B cell (primary cell): ENCODE measurements around the gene TVP23C. TPM values are rescaled to one million over a fixed set of nuclear protein-coding genes. Genes with fewer than 3 reads are reported as not detected.

Experiments used
- ATAC-seq: fragments of 200-7000 bp; cut with Tn5 transposase; one replicate; pipeline ENCODE4 v1.10.0; 2021; ENCODE audit warnings: low read depth, mild to moderate bottlenecking, moderate number of reproducible peaks, moderate library complexity
- CTCF ChIA-PET: fragments of 350-600 bp; sonication (Branson Sonifier 250); formaldehyde crosslinking; loops from one replicate; lab custom pipeline; 2021; ENCODE audit warnings: antibody characterized with exemption, inconsistent platforms; lab: Charles Lee
- POLR2A ChIA-PET: fragments of 350-600 bp; sonication (Branson Sonifier 250); formaldehyde crosslinking; loops from one replicate; lab custom pipeline; 2021; ENCODE audit warnings: antibody characterized with exemption; lab: Charles Lee
- DNase-seq: peaks from one replicate; pipeline ENCODE4 v3.0.0; 2013
- H2AFZ ChIP-seq: 2 replicates; pipeline ENCODE4 v1.6.1; 2012; ENCODE audit warnings: mild to moderate bottlenecking, low read depth, low read length; ENCODE audit not compliant: insufficient read depth, poor library complexity, severe bottlenecking
- H3K27ac ChIP-seq, 2 donors: 1 replicate in 1 of 2; 2 replicates in 1 of 2; pipeline ENCODE4 v1.5.1; 2012 to 2013; ENCODE audit warnings: low read length in 2 of 2, mild to moderate bottlenecking in 2 of 2, moderate library complexity in 1 of 2
- H3K27me3 ChIP-seq, 4 experiments: fragments of 200-600 bp in 1 of 4; sonication (generic) in 1 of 4; replicated peaks in 1 of 4; 1 replicate in 2 of 4; 2 replicates in 2 of 4; pipeline versions ENCODE4 v1.6.1 to v1.7.0; 2013 to 2016; ENCODE audit warnings: low read length in 3 of 4, mild to moderate bottlenecking in 2 of 4, mixed read lengths in 1 of 4, moderate library complexity in 1 of 4; ENCODE audit not compliant: insufficient read depth in 4 of 4, control insufficient read depth in 3 of 4; ENCODE audit errors: control extremely low read depth in 1 of 4
- H3K36me3 ChIP-seq, 2 experiments: replicated peaks in 1 of 2; 1 replicate in 1 of 2; 2 replicates in 1 of 2; pipeline versions ENCODE4 v1.6.1 to v1.7.1; 2013; ENCODE audit warnings: low read length in 1 of 2; ENCODE audit not compliant: insufficient read depth in 2 of 2, control insufficient read depth in 1 of 2; ENCODE audit errors: control extremely low read depth in 1 of 2, extremely low read depth in 1 of 2
- H3K4me1 ChIP-seq, 2 donors: fragments of 200-600 bp in 1 of 2; sonication (generic) in 1 of 2; 1 replicate in 1 of 2; 2 replicates in 1 of 2; pipeline versions ENCODE4 v1.5.1 to v1.6.1; 2013 to 2017; ENCODE audit warnings: low read length in 2 of 2; ENCODE audit not compliant: control insufficient read depth in 2 of 2, insufficient read depth in 2 of 2
- H3K4me2 ChIP-seq: replicated peaks from 2 replicates; pipeline ENCODE3; 2012; ENCODE audit warnings: mild to moderate bottlenecking, low read depth, low read length; ENCODE audit not compliant: poor library complexity, severe bottlenecking
- H3K4me3 ChIP-seq, 5 experiments: fragments of 200-600 bp in 1 of 5; sonication (generic) in 1 of 5; 1 replicate in 3 of 5; 2 replicates in 2 of 5; pipeline versions ENCODE4 v1.5.1 to v1.7.0; 2011 to 2016; ENCODE audit warnings: low read length in 4 of 5, mild to moderate bottlenecking in 4 of 5, low read depth in 2 of 5, control low read depth in 1 of 5, moderate library complexity in 1 of 5; ENCODE audit not compliant: insufficient read depth in 1 of 5; ENCODE audit errors: control extremely low read depth in 1 of 5, extremely low read depth in 1 of 5
- H3K79me2 ChIP-seq: fragments of 200-600 bp; sonication (generic); one replicate; pipeline ENCODE4 v1.6.0; 2016; ENCODE audit warnings: low read length; ENCODE audit not compliant: control insufficient read depth, insufficient read depth
- H3K9ac ChIP-seq: fragments of 200-600 bp; sonication (generic); 2 replicates; pipeline ENCODE4 v1.6.1; 2017; ENCODE audit warnings: mild to moderate bottlenecking, low read length, moderate library complexity
- H3K9me3 ChIP-seq, 3 donors: one replicate each; pipeline versions ENCODE4 v1.6.1 to v1.7.1; 2013; ENCODE audit warnings: low read length in 2 of 3; ENCODE audit not compliant: control insufficient read depth in 2 of 3, insufficient read depth in 1 of 3; ENCODE audit errors: control extremely low read depth in 1 of 3
- H4K20me1 ChIP-seq: 2 replicates; pipeline ENCODE4 v1.6.0; 2012; ENCODE audit warnings: mild to moderate bottlenecking, low read length; ENCODE audit not compliant: insufficient read depth, control insufficient read depth, poor library complexity, severe bottlenecking
- H3K27ac Mint-ChIP-seq: one replicate; pipeline ENCODE4 v1.8.0; 2021; ENCODE audit warnings: mixed read lengths
- H3K27me3 Mint-ChIP-seq: one replicate; pipeline ENCODE4 v1.8.0; 2021; ENCODE audit warnings: mixed read lengths
- H3K4me1 Mint-ChIP-seq: one replicate; pipeline ENCODE4 v1.8.0; 2021; ENCODE audit warnings: mixed read lengths
- H3K4me3 Mint-ChIP-seq: one replicate; pipeline ENCODE4 v1.8.0; 2021; ENCODE audit warnings: mixed read lengths
- H3K9me3 Mint-ChIP-seq: one replicate; pipeline ENCODE4 v1.8.0; 2022; ENCODE audit warnings: mixed read lengths; ENCODE audit not compliant: insufficient read depth
- EZH2 ChIP-seq: IDR thresholded peaks from 2 replicates; pipeline ENCODE4 v1.6.1; 2012; ENCODE audit warnings: borderline replicate concordance, low read depth, mild to moderate bottlenecking, moderate library complexity, low read length; ENCODE audit not compliant: insufficient read depth, poor library complexity, severe bottlenecking
- WGBS: methylation state at CpG from one replicate; pipeline ENCODE4 v1.1.5; 2013; ENCODE audit warnings: missing lambda C conversion rate; ENCODE audit not compliant: insufficient coverage; 5-methylcytosine and 5-hydroxymethylcytosine counted together
- intact Hi-C: fragments of 100-400 bp; cut with micrococcal nuclease; formaldehyde crosslinking; loops from one replicate; pipeline ENCODE4 v1.10.0; 2022
- polyA plus RNA-seq: library from polyadenylated mRNA; depleted of rRNA; stranded (reverse); fragments of >200 nt; gene quantifications from 2 replicates; pipeline ENCODE4 v1.2.3, GENCODE V29; 2012
- total RNA-seq, 2 donors: library from RNA; stranded (reverse); fragments of 120-200 nt in 1 of 2; gene quantifications; 1 replicate in 1 of 2; 2 replicates in 1 of 2; pipeline versions ENCODE4 v1.2.3 to v1.2.4, GENCODE V29; 2013 to 2022
- TF ChIP-seq, protein P1 (sequence below): fragments of 200-600 bp; IDR thresholded peaks from one replicate; pipeline ENCODE4 v1.8.0; 2022; ENCODE audit warnings: antibody characterized with exemption, mild to moderate bottlenecking

Gene TVP23C
- total and polyA plus RNA-seq, 2 donors (not counting 1 experiment from before 2014, with no cell fraction given), result 8.6 to 30.9 TPM

- Mint-ChIP-seq H3K27ac (no peak overlapping the region), H3K4me1 (peaks cover 2% of the 10 kb centered on the region), H3K27me3 (no peaks in the 10 kb centered on the region), H3K4me3 (no peak overlapping the region), H3K9me3 (no peaks in the 10 kb centered on the region)
- TF ChIP-seq, protein P1, sequence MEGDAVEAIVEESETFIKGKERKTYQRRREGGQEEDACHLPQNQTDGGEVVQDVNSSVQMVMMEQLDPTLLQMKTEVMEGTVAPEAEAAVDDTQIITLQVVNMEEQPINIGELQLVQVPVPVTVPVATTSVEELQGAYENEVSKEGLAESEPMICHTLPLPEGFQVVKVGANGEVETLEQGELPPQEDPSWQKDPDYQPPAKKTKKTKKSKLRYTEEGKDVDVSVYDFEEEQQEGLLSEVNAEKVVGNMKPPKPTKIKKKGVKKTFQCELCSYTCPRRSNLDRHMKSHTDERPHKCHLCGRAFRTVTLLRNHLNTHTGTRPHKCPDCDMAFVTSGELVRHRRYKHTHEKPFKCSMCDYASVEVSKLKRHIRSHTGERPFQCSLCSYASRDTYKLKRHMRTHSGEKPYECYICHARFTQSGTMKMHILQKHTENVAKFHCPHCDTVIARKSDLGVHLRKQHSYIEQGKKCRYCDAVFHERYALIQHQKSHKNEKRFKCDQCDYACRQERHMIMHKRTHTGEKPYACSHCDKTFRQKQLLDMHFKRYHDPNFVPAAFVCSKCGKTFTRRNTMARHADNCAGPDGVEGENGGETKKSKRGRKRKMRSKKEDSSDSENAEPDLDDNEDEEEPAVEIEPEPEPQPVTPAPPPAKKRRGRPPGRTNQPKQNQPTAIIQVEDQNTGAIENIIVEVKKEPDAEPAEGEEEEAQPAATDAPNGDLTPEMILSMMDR, result no peak
- TF ChIP-seq EZH2, result no peak
- Histone ChIP-seq H3K4me2 (no peak overlapping the region), H3K4me1 (no peaks in the 10 kb centered on the region), H4K20me1 (no peaks in the 10 kb centered on the region), H3K9ac (no peak overlapping the region), H3K4me3 (no peak overlapping the region), H3K9me3 (no peaks in the 10 kb centered on the region), H3K79me2 (no peaks in the 10 kb centered on the region), H3K27me3 (no peaks in the 10 kb centered on the region), H3K36me3 (no peaks in the 10 kb centered on the region), H3K27ac (no peak overlapping the region), H2AFZ (no peak overlapping the region)
- ATAC-seq, result no peak
- intact Hi-C loops, result no loop called here
- CTCF ChIA-PET, result no interaction called here
- no peak for DNase-seq
- WGBS, result 96% methylated on average over 2 of the region's 5 CpGs
- POLR2A ChIA-PET, result no interaction called here
These were observed 54.2 kb downstream of the TVP23C start for GRCh38 chr17:15509095-15509494.

- intact Hi-C loops, result no loop called here
- no peak overlapping the region for H3K9ac ChIP-seq
- peaks cover 0 to 1% of the 10 kb centered on the region in 2 donors for H3K4me1 ChIP-seq
- H3K27ac ChIP-seq, result no peak overlapping the region
- Mint-ChIP-seq H3K27me3 (no peaks in the 10 kb centered on the region), H3K9me3 (no peaks in the 10 kb centered on the region), H3K4me3 (no peak overlapping the region), H3K4me1 (peaks cover 5% of the 10 kb centered on the region), H3K27ac (no peak overlapping the region)
- no peaks in the 10 kb centered on the region for H3K36me3 ChIP-seq
- H3K4me3 ChIP-seq, result no peak overlapping the region
- ChIA-PET CTCF (no interaction called here), POLR2A (no interaction called here)
- no peak overlapping the region for H3K4me2 ChIP-seq
- whole genome bisulfite sequencing, result 67% methylated on average over 3 of the region's 7 CpGs
- no peaks in the 10 kb centered on the region for H3K9me3 ChIP-seq
- H4K20me1 ChIP-seq, result no peaks in the 10 kb centered on the region
- H3K79me2 ChIP-seq, result no peaks in the 10 kb centered on the region
- TF ChIP-seq, protein P1, result no peak
- TF ChIP-seq EZH2, result no peak
- no peak for ATAC-seq
- no peak for DNase-seq
- H2AFZ ChIP-seq, result no peak overlapping the region
- H3K27me3 ChIP-seq, result no peaks in the 10 kb centered on the region
These were observed 54.8 kb downstream of the TVP23C start for GRCh38 chr17:15508466-15508865.
